Ishikawa (cell line): ENCODE results near the gene WWTR1.

ENCODE experiments used
- CEBPB ChIP-seq: IDR thresholded peaks from 2 replicates; pipeline ENCODE4 v1.6.1; 2012
- CREB1 ChIP-seq: IDR thresholded peaks from 2 replicates; pipeline ENCODE4 v1.6.1; 2012; ENCODE audit warnings: low read depth
- EGR1 ChIP-seq: IDR thresholded peaks from 2 replicates; pipeline ENCODE4 v1.6.1; 2012
- EP300 ChIP-seq: IDR thresholded peaks from 2 replicates; pipeline ENCODE4 v1.6.1; 2012; ENCODE audit warnings: borderline replicate concordance
- FOXM1 ChIP-seq: IDR thresholded peaks from 2 replicates; pipeline ENCODE4 v1.6.1; 2012; ENCODE audit warnings: low read depth, borderline replicate concordance
- MAX ChIP-seq: IDR thresholded peaks from 2 replicates; pipeline ENCODE4 v1.6.1; 2012
- NFIC ChIP-seq: IDR thresholded peaks from 2 replicates; pipeline ENCODE4 v1.6.1; 2012
- RAD21 ChIP-seq: IDR thresholded peaks from 2 replicates; pipeline ENCODE4 v1.6.1; 2012; ENCODE audit warnings: low read depth
- REST ChIP-seq: IDR thresholded peaks from 2 replicates; pipeline ENCODE4 v1.6.1; 2012; ENCODE audit warnings: low read depth, mild to moderate bottlenecking
- TAF1 ChIP-seq: IDR thresholded peaks from 2 replicates; pipeline ENCODE4 v1.6.1; 2012; ENCODE audit warnings: low read depth, mild to moderate bottlenecking
- TCF12 ChIP-seq: IDR thresholded peaks from 2 replicates; pipeline ENCODE4 v1.6.1; 2012; ENCODE audit warnings: low read depth
- TEAD4 ChIP-seq: IDR thresholded peaks from 2 replicates; pipeline ENCODE4 v1.6.1; 2012
- USF1 ChIP-seq: IDR thresholded peaks from 2 replicates; pipeline ENCODE4 v1.6.1; 2012
- YY1 ChIP-seq: IDR thresholded peaks from 2 replicates; pipeline ENCODE4 v1.6.1; 2012; ENCODE audit warnings: low read depth
- ZBTB7A ChIP-seq: IDR thresholded peaks from 2 replicates; pipeline ENCODE4 v1.6.1; 2012; ENCODE audit warnings: low read depth

The WWTR1 gene

GRCh38 chr3:149600634-149601033, 57.2 kb downstream of the WWTR1 start:
- TF ChIP-seq TCF12 (no peak), ZBTB7A (no peak), YY1 (no peak), FOXM1 (no peak), EGR1 (no peak), NFIC (no peak), TAF1 (no peak), EP300 (no peak), REST (no peak), CEBPB (no peak), MAX (no peak), USF1 (no peak), CREB1 (no peak), RAD21 (no peak), TEAD4 (no peak)

- no peak for TF ChIP-seq CREB1
- no peak for TF ChIP-seq REST
- TF ChIP-seq RAD21, result no peak
- TF ChIP-seq EP300, result no peak
- TF ChIP-seq CEBPB, result no peak
- no peak for TF ChIP-seq TCF12
- TF ChIP-seq TAF1, result no peak
- TF ChIP-seq ZBTB7A, result no peak
- no peak for TF ChIP-seq EGR1
- TF ChIP-seq NFIC, result no peak
- TF ChIP-seq MAX, result no peak
- no peak for TF ChIP-seq YY1
- TF ChIP-seq TEAD4, result no peak
- TF ChIP-seq FOXM1, result no peak
- no peak for TF ChIP-seq USF1
Observed at GRCh38 chr3:149599236-149599635, 58.6 kb downstream of the WWTR1 start.

- TF ChIP-seq CEBPB, result no peak
- no peak for TF ChIP-seq USF1
- TF ChIP-seq MAX, result no peak
Observed at GRCh38 chr3:149596134-149596770, 61.6 kb downstream of the WWTR1 start.

DNA sequence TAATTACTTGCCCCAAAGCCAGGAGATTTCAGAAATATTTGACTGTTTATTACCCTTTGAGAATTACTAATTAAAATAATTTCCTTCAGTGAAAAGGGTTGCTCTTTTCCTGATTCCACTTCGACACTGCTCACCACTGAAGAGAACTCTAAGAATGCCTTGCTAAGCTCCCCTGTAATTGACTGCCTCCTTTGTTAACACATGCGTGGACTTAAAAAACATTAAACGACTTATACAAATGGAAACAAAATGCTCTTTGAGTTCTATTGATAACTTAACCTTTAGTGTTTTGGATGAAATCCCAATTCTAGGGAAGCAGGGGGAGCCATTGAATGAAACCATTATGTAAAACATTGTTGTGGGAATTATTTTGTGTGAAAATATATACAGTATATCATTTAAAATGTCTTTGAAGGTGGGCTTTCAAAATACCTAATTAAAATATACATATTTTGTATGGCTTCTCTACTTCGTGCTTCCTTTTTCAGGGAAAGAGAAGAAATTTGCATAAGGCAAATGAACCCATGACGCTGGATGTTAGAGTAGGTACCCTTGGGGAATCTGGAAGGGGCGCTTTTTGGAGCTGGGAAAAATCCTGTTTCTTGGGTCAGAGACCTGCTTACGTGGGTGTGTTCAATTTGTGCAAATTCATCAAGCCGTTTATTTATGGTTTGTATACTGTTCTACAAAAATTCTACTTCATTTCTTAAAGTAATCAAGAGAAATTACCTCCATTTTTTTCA, 64.2 kb downstream of the WWTR1 start:
- TF ChIP-seq NFIC, result no peak
- no peak for TF ChIP-seq TCF12
- TF ChIP-seq USF1, result no peak
- TF ChIP-seq YY1, result no peak
- no peak for TF ChIP-seq ZBTB7A
- no peak for TF ChIP-seq REST
- no peak for TF ChIP-seq RAD21
- no peak for TF ChIP-seq FOXM1
- TF ChIP-seq EP300, result no peak
- no peak for TF ChIP-seq TAF1
- no peak for TF ChIP-seq CREB1
- TF ChIP-seq CEBPB, result no peak
- no peak for TF ChIP-seq EGR1
- TF ChIP-seq MAX, result no peak
- no peak for TF ChIP-seq TEAD4
